SK-N-MC (cell line): ENCODE measurements around the gene ZDHHC16.

Source experiments
- DNase-seq: peaks from one replicate; pipeline ENCODE4 v3.0.0-alpha.2; 2011; ENCODE audit warnings: low read depth, low spot score
- H3K27ac ChIP-seq: fragments of 200-600 bp; sonication (generic); 2 replicates; pipeline ENCODE4 v1.5.1; 2016; ENCODE audit warnings: mixed run types
- H3K36me3 ChIP-seq: fragments of 200-600 bp; sonication (generic); 2 replicates; pipeline ENCODE4 v1.6.1; 2017; ENCODE audit warnings: antibody characterized with exemption, low read length, mixed read lengths; ENCODE audit not compliant: insufficient read depth
- H3K4me3 ChIP-seq: fragments of 200-600 bp; sonication (generic); 2 replicates; pipeline ENCODE4 v1.5.1; 2016
- H3K9ac ChIP-seq: fragments of 200-600 bp; sonication (generic); 2 replicates; pipeline ENCODE4 v1.8.0; 2017; ENCODE audit warnings: mixed run types, mixed read lengths; ENCODE audit not compliant: insufficient read length
- H3K9me3 ChIP-seq: fragments of 200-600 bp; sonication (generic); 2 replicates; pipeline ENCODE4 v1.6.1; 2017; ENCODE audit warnings: low read depth, mild to moderate bottlenecking, antibody characterized with exemption, low read length, moderate library complexity, mixed read lengths
- EZH2 ChIP-seq: fragments of 200-600 bp; sonication (generic); IDR thresholded peaks from one replicate; pipeline ENCODE4 v1.6.1; 2017; ENCODE audit warnings: antibody characterized with exemption
- FOXP2 ChIP-seq: optimal IDR thresholded peaks from 2 replicates; pipeline ENCODE3; 2011; ENCODE audit warnings: mild to moderate bottlenecking, moderate library complexity; ENCODE audit not compliant: insufficient read depth; ENCODE audit errors: extremely low read length, control extremely low read depth
- POLR2AphosphoS5 ChIP-seq: IDR thresholded peaks from 2 replicates; pipeline ENCODE4 v1.6.1; 2012; ENCODE audit warnings: mild to moderate bottlenecking, low read depth, low read length, borderline replicate concordance

Gene ZDHHC16

DNA sequence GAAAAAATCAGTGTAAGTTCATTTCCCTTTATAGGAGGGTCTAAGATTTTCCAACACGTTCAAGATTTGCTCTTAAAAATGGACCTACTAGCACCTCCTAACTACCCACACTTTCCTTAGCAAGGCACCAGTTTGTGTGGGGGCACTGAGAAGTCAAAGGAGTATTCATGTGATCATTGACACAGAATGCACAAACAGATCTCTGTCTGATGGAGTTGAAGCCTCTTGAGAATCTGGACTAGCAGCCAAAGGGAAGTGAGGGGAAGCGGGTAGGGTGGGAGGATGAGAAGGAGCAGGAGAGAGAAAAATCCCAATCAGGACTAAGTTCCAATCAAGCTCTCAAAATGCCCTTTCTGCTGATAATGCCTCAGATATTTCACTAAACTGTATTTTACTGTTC is 48.2 kb downstream of the ZDHHC16 start:
- no peak for DNase-seq
- H3K27ac ChIP-seq, result no peak overlapping the region
- TF ChIP-seq FOXP2 (no peak), EZH2 (no peak), POLR2AphosphoS5 (no peak)
- no peaks in the 10 kb centered on the region for H3K36me3 ChIP-seq
- no peak overlapping the region for H3K4me3 ChIP-seq
- H3K9ac ChIP-seq, result no peak overlapping the region
- H3K9me3 ChIP-seq, result no peaks in the 10 kb centered on the region

DNA sequence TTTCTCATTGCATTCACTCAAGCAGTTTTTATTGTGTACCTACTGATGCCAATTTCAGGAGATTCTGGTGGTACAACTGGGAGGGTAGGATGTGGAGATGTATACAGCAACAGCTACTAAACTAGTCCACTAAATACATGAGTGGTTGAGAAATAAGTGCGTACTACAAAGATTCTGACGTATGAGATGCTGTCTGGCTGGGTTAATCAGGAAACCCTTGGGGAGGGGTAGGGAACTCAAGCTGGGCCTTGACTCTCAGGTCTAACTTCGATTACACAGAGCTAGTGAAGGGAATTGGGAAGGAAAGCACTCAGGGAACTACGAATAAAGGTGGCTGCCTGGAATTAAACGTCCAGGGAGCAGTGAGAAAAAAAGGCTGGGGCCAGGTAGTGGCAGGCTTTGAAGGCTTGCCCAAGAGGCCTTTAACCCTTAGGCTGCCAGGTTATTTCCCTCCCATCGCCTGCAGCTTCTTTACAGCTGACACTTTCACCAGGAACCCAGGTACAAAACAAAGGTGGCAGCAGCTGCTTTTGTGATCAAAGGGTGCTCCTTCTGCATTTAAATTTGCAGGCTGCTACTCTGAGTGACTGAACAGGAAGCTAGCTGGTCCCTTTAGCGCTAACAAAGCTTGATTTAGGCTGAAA is 49.0 kb downstream of the ZDHHC16 start:
- Histone ChIP-seq H3K9me3 (no peaks in the 10 kb centered on the region), H3K4me3 (no peak overlapping the region), H3K9ac (no peak overlapping the region), H3K36me3 (no peaks in the 10 kb centered on the region), H3K27ac (no peak overlapping the region)
- no peak for TF ChIP-seq FOXP2
- no peak for TF ChIP-seq POLR2AphosphoS5
- TF ChIP-seq EZH2, result no peak
- no peak for DNase-seq

DNA sequence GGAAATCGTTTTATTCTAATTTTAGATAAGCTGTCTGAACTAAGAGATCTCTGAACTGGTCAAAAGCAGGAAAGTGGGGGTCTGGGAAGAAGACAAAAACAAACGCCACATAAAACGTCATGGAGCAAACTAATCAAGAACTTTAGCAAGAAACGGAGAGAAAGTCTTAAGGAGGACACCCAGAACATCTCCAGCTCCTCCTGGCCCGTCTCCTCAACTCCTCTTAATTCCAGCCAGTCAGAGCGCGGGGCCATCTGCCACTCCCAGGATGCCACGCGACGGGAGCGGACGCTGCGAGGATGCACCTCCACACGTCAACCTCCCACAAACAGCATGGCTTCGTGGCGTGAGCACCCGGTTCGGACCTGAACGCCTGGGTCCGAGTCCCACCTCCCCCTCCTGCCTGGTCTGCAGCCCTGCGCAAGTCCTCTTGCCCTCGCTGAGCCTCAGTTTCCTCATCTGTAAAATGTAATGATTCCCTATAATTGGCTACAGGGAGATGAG is 51.6 kb downstream of the ZDHHC16 start:
- Histone ChIP-seq H3K36me3 (no peaks in the 10 kb centered on the region), H3K27ac (peak overlapping the region; percentile 68; the same call in 1 of the 2 replicates), H3K9ac (peak overlapping the region; percentile 83), H3K9me3 (no peaks in the 10 kb centered on the region), H3K4me3 (peak overlapping the region; percentile 85)
- no peak for DNase-seq
- TF ChIP-seq EZH2, result no peak
- no peak; the same call in 1 of the 2 replicates for TF ChIP-seq POLR2AphosphoS5
- no peak for TF ChIP-seq FOXP2

DNA sequence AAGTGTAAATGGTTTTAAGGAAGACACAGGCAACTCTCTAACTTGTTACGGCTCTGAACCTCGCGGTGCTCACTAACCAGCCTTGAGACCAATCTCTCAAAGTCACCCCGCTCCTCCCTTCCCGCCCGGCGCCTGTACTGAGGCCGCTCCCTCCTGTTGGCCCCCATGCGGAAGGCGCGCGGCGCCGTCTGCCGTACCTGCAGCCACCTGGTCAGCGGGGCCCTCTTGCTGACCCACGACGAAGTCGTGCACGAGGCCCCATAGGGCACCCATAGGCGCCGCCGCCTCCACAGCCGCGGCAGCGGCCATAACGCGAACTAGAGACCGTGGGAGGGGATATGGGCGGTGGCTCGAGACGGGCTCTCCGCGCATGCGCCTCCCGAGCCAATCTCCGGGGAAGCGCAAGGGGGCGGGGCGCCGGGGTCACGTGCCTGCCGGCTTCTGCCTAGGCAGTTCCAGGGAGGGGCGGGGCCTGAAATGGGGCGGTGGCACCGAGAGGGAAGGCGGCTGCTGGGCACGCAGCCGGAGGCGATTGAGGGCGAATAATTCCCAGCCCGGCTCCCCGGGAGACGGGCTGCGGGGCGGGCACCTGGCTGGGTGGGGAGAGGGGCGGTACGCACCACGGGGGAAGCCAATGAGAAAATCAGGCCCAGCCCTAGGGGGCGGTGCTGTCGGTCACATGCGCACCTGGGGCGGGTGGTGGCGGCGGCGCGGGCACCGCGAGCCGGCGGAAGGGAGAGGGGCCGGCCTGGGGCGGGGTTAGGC is 52.3 kb downstream of the ZDHHC16 start, which contains the start of gene MMS19:
Gene MMS19, minus strand, starts transcription at position 347 of the 765 bp plus-strand sequence. Its CDS starts 38 bp downstream, at position 309.
- no peaks in the 10 kb centered on the region for H3K9me3 ChIP-seq

DNA sequence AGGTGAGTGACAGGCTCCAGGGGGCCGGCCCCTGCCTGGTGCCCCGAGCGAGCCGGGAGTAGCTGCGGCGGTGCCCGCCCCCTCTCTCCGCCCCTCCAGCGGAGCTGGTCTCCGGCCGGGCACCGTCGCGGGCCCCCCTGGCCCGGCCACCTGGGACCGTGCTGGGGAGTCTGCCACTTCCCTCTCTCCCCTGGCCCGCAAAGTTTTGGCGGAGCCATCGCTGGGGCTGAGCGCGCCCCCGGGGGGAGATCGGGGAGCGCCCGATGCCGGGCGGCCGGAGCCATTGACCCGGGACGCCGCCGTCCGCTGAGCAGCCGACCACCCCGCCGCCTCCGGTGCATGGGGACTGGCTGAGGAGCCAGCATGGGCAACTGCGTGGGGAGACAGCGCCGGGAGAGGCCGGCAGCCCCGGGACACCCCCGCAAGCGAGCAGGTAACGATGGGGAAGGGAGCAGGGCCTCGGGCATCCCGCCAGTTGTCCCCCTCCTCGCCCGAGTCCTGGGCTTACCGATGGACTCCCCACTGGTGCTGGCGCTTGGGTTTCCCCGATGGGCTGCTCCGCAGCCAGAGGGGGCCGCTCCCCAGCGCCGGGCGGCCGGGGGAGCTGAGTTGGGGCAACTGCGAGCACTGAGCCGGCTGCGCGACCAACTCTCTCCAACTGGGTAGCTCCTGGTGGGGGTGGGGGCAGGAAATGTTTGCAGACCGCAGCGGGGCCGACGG is 53.0 kb downstream of the ZDHHC16 start, which contains the start of gene UBTD1:
Gene UBTD1, plus strand, starts transcription at position 84 of the 720 bp plus-strand sequence. Its CDS starts 280 bp downstream, at position 364.
- H3K36me3 ChIP-seq, result no peaks in the 10 kb centered on the region
- H3K27ac ChIP-seq, result peak within 1 kb of the TSS; percentile 68; the same call in 1 of the 2 replicates
- H3K9ac ChIP-seq, result peak within 1 kb of the TSS; percentile 83
- no peak for DNase-seq
- peak within 1 kb of the TSS; percentile 85 for H3K4me3 ChIP-seq
- H3K9me3 ChIP-seq, result no peaks in the 10 kb centered on the region
- no peak for TF ChIP-seq FOXP2
- TF ChIP-seq EZH2, result no peak
- TF ChIP-seq POLR2AphosphoS5, result no peak

More for the DNA sequence above, 52.3 kb downstream of the ZDHHC16 start, which contains the start of gene MMS19:
- Histone ChIP-seq H3K27ac (peak within 1 kb of the TSS; percentile 68; the same call in 1 of the 2 replicates), H3K36me3 (no peaks in the 10 kb centered on the region), H3K9ac (peak within 1 kb of the TSS; percentile 83), H3K4me3 (peak within 1 kb of the TSS; percentile 85)
- no peak for TF ChIP-seq EZH2
- peak; percentile 68; the same call in 1 of the 2 replicates for TF ChIP-seq POLR2AphosphoS5
- peak; percentile 45 for DNase-seq

DNA sequence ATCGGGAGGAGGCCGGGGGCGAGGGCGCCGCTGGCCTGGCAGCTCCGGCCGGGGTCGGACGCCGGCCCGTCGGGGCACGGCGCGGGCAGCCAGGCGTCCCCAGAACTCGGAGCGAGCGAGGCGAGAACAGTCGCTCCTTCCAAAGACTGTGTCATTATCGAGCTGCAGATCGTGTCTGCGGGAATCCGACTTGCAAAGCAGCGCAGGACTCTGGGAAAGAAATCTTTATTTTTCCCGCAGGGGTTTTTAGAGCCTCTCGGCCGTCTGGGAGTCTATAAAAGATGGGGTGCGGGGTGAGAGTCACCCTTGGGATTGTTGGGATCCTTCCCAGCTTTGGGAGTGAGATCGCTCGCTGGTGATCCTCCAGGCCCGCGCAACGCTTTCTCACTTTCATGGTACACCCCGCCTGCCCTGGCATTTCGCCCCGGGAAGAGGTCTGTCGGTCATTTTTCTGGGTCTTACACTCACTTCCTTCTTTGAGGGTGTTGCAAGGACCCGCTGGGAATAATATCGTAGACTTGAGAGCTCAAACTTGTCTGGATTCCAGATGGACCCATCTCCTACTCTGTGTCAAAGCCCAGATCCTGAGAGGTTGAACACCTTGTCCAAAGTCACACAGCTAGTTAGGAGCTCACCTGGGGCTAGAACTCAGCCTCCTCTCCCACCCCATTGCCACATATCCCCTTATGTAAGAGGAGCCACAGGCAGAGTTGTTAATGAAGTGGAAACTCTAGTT is 53.8 kb downstream of the ZDHHC16 start:
- peak overlapping the region; percentile 15 for H3K9ac ChIP-seq
- peak overlapping the region; percentile 78 for H3K4me3 ChIP-seq
- H3K36me3 ChIP-seq, result no peaks in the 10 kb centered on the region
- TF ChIP-seq POLR2AphosphoS5 (no peak), FOXP2 (no peak), EZH2 (no peak)
- DNase-seq, result no peak
- no peak overlapping the region for H3K27ac ChIP-seq
- H3K9me3 ChIP-seq, result no peaks in the 10 kb centered on the region

DNA sequence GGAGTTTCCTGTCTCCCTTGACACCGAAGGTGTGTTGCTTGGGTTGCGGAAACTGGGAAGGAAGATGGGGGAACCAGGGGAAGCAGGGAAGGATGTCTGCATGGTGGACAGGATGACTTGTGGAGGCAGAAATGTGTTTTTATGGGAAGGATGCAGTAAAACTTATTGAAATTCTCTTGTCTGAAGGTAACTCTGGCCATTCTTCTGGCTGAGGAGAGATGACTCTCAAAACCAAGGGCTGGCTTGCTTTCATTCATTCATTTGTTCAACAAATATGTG is 54.3 kb downstream of the ZDHHC16 start:
- Histone ChIP-seq H3K36me3 (no peaks in the 10 kb centered on the region), H3K9ac (no peak overlapping the region), H3K4me3 (no peak overlapping the region), H3K9me3 (no peaks in the 10 kb centered on the region), H3K27ac (no peak overlapping the region)
- TF ChIP-seq FOXP2, result no peak
- TF ChIP-seq POLR2AphosphoS5, result no peak
- no peak for TF ChIP-seq EZH2
- DNase-seq, result no peak
